Measurements from ENCODE around the gene DNAJC16.

DNA sequence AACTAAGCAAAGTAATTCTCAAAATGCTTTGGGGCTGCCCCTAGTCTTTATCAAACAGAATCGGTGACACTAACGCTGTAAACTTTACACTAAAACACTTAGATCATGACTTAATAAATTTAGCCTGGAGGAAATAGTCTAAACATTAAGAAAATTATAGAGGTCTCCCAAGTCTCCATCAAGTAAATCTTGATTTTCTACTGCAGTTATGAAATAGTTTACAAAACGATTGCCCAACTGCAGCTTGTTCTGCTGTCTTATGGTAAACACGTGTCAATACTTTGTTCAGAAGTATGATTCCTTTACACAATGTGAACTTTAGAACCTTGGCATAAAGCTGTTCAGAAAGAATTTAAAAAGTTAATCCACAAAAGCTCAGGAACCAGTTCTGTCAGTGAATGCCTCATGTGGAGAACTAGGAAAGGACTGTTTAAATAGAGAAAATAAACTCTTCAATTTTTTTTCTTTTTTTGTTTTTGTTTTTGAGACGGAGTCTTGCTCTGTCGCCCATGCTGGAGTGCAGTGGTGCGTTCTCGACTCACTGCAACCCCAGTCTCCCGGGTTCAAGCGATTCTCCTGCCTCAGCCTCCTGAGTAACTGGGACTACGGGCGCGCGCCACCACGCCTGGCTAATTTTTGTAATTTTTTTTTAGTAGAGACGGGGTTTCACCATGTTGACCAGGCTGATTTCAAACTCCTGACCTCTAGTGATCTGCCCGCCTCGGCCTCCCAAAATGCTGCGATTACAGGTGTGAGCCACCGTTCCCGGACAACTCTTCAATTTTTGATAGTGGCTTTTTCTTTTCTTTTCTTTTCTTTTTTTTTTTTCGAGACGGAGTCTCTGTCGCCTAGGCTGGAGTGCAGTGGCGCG is 92.2 kb downstream of the DNAJC16 start:
- TF ChIP-seq, protein P1, sequence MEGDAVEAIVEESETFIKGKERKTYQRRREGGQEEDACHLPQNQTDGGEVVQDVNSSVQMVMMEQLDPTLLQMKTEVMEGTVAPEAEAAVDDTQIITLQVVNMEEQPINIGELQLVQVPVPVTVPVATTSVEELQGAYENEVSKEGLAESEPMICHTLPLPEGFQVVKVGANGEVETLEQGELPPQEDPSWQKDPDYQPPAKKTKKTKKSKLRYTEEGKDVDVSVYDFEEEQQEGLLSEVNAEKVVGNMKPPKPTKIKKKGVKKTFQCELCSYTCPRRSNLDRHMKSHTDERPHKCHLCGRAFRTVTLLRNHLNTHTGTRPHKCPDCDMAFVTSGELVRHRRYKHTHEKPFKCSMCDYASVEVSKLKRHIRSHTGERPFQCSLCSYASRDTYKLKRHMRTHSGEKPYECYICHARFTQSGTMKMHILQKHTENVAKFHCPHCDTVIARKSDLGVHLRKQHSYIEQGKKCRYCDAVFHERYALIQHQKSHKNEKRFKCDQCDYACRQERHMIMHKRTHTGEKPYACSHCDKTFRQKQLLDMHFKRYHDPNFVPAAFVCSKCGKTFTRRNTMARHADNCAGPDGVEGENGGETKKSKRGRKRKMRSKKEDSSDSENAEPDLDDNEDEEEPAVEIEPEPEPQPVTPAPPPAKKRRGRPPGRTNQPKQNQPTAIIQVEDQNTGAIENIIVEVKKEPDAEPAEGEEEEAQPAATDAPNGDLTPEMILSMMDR (conservative IDR thresholded peaks at IDR 0.05; ENCODE audit: low read depth, low read length), result no peak
- no peak for TF ChIP-seq EZH2 (IDR thresholded peaks at IDR 0.05; ENCODE audit: low read length, unreplicated experiment)

Measured in PC-3 (cell line).